GM12872 (cell line): Measurements from ENCODE around the gene NDUFB8.

Experiments
- TF ChIP-seq, protein P1 (sequence below): IDR thresholded peaks from 3 replicates; pipeline ENCODE4 v1.5.1; 2011; ENCODE audit warnings: low read depth, mild to moderate bottlenecking, low read length, moderate library complexity; ENCODE audit not compliant: insufficient read depth

NDUFB8 gene

DNA sequence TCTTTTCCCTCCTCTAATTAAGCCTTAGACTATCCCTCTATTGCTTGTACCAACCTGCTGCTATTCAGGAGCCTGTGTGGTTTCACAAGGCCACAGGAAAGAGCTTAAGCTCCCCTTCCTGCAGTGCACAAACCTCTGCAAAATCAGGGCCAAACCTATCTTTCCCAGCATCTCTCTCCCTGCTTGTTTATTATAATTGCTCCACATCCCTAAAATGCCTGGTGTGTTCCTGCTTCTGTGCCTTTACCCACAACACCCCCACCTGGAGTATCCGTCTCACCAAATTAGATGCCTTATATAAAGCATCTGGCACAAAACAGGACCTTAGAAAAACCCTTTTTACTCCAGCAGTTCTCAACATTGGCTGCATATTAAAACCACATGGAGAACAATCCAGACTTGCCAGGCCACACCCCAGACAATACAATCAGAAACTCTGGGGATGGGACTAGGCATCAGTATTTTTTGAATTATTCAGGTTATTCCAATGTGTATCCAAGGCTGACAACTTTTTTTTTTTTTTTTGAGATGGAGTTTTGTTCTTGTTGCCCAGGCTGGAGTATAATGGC, 26.7 kb downstream of the NDUFB8 start:
- TF ChIP-seq, protein P1, sequence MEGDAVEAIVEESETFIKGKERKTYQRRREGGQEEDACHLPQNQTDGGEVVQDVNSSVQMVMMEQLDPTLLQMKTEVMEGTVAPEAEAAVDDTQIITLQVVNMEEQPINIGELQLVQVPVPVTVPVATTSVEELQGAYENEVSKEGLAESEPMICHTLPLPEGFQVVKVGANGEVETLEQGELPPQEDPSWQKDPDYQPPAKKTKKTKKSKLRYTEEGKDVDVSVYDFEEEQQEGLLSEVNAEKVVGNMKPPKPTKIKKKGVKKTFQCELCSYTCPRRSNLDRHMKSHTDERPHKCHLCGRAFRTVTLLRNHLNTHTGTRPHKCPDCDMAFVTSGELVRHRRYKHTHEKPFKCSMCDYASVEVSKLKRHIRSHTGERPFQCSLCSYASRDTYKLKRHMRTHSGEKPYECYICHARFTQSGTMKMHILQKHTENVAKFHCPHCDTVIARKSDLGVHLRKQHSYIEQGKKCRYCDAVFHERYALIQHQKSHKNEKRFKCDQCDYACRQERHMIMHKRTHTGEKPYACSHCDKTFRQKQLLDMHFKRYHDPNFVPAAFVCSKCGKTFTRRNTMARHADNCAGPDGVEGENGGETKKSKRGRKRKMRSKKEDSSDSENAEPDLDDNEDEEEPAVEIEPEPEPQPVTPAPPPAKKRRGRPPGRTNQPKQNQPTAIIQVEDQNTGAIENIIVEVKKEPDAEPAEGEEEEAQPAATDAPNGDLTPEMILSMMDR, result no peak

DNA sequence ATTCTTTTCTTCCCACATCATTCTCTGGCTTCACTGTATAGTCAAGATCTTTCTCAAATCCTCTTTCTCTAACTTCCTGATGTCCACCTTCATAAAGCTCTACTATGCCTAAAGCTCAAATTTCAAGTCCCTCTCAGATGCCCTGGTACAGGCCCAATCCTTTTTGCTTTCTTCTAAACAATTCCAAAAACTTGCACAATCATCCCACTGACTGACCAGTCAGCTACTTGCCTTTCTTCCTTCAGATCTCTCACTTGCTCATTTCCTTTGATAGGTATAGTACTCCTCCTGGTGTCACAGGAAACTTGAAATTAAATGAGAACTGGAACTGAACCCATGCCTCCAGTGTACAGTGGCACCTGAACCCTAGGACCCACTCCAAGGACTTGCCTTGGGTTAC, 28.2 kb downstream of the NDUFB8 start:
- TF ChIP-seq, protein P1, result no peak

DNA sequence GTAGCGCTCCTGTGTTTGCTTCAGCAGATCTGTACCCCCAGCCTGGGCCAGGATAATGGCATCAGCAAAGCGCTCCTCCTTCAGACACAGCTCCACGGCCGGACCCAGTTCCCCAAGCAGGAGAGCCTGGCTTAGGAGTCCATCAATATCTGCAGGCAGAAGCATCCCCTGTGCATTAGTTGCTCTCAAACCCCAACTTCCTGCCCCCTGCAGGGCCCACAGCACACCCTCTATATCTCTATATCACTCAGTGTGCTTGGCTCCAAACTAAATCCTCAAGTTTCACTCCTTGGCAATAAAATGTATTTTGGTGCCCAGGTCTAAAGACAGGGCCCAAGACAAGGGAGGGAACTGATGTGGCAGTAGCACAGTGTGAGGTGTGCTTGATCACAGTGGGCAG, 31.6 kb downstream of the NDUFB8 start:
- TF ChIP-seq, protein P1, result no peak

DNA sequence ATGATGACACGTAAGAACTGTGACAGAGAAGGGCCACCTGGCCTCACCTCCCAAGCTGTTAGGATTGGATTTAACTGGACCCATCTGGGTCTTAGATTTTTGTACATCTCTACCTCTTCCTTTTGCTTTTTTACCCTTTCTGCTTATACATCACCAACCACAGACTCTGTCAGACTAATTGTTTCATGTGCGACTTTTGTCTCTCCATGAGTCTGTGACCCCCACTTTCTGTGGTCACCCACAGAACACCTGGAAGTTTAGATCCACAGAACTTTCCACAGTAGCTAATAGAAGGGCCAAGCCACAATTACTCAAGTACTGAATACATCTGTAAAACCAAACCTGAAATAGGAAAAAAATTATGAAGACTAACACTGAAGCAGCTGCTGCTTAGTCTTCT, 33.1 kb downstream of the NDUFB8 start:
- TF ChIP-seq, protein P1, result no peak

DNA sequence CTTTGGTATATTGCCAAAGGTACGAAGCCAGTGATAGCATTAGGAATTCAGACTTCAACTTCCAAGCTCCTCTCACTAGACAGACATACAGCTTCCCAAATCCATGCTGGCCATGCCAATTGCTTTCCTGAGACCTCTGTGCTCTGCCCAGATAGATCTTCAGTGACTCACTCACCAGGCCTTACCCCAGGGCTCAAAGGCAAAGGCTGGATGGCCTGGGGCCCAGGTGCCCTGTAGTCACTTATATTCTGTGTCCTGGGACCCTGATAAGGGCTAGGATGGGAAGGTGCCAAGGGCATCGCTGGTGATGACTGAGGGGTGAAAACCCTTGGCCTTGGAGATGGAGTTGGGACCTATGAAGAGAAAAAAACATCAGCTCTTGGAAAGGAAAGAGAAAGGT, 39.1 kb downstream of the NDUFB8 start:
- TF ChIP-seq, protein P1, result no peak

DNA sequence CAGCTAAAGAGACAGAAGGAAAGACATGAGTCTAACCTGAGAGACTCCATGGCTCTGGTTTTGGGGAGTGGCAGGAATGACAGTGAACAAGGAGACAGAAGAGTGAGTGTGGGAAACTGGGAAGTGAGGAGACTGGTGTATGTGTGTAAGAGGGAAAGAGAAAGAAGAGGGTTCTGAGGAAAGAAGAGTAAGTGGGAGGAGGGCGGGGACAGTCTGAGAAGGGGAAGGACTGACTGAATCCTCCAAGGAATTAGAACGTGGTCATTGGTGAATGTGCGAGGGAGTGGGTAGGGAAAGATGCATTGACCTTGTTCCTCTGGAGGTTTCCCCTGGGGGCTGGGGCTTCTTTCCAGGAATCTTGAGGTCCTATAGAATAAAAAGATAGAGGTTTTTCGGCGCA, 40.3 kb downstream of the NDUFB8 start:
- TF ChIP-seq, protein P1, result no peak

DNA sequence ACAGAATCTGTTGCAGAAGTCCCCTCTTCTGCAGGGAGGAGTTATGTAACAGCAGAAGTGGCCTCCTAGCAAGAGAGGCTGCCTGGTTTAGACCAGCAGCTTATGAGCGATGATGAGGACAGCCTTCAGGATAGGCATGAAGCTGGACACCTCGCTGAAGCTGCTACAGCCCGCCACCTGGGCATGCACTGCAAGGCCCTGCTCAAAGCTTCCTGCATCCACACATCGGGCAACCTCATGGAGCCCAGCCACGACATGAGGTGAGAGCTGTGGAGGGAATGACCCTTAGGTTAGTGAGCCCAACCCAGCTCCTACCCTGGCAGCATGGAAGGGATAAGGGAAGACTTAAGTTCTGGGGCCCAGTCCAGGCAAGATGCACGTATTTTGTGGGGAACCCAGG, 42.1 kb downstream of the NDUFB8 start:
- TF ChIP-seq, protein P1, result no peak
